Left ventricle myocardium inferior (tissue), 1 donor: ENCODE results near the gene SNRPF. TPM values are rescaled to one million over a fixed set of nuclear protein-coding genes. Genes with fewer than 3 reads are reported as not detected.
"Not testable (repeated sequence)": the region's sequence is repeated elsewhere in the genome, so short reads cannot be mapped to it uniquely, and the experiment has no call there.

Source experiments
- DNase-seq: peaks from one replicate; pipeline ENCODE4 v3.0.0-alpha.2; 2020
- H3K27ac ChIP-seq: fragments of 200-600 bp; replicated peaks from 2 replicates; pipeline ENCODE4 v1.8.0; 2021
- H3K27me3 ChIP-seq: fragments of 200-600 bp; 2 replicates; pipeline ENCODE4 v1.8.0; 2021; ENCODE audit warnings: low read depth
- H3K36me3 ChIP-seq: fragments of 200-600 bp; 2 replicates; pipeline ENCODE4 v1.8.0; 2021
- H3K4me1 ChIP-seq: fragments of 200-600 bp; 2 replicates; pipeline ENCODE4 v1.8.0; 2021
- H3K4me3 ChIP-seq: fragments of 200-600 bp; 2 replicates; pipeline ENCODE4 v1.8.0; 2021; ENCODE audit warnings: mild to moderate bottlenecking, moderate library complexity
- H3K9me3 ChIP-seq: fragments of 200-600 bp; replicated peaks from 2 replicates; pipeline ENCODE4 v1.8.0; 2021
- intact Hi-C: fragments of 100-400 bp; cut with micrococcal nuclease; formaldehyde crosslinking; loops from one replicate; pipeline ENCODE4 v1.11.0; 2022
- total RNA-seq: library from RNA; stranded (reverse); fragmentation: NEBNext Ultra II Directional; extraction: Animal tissue kit (Norgen Biotek cat#: 25700); gene quantifications from one replicate; pipeline ENCODE4 v1.2.1, GENCODE V29; 2021
- TF ChIP-seq, protein P1 (sequence below): fragments of 200-600 bp; IDR thresholded peaks from 2 replicates; pipeline ENCODE4 v1.8.0; 2021; ENCODE audit warnings: antibody characterized with exemption, mild to moderate bottlenecking, borderline replicate concordance
- donor health status: DM: no; HTN: yes; CAD: no; lungs with severe emphysema.

SNRPF gene
- total RNA-seq, 1 donor from 2014 or later, result 10.7 TPM

- Histone ChIP-seq H3K27ac (no peak overlapping the region), H3K4me3 (no peak overlapping the region), H3K27me3 (no peaks in the 10 kb centered on the region), H3K36me3 (no peaks in the 10 kb centered on the region), H3K9me3 (no peaks in the 10 kb centered on the region), H3K4me1 (no peaks in the 10 kb centered on the region)
- intact Hi-C loops, result no loop called here
- TF ChIP-seq, protein P1, sequence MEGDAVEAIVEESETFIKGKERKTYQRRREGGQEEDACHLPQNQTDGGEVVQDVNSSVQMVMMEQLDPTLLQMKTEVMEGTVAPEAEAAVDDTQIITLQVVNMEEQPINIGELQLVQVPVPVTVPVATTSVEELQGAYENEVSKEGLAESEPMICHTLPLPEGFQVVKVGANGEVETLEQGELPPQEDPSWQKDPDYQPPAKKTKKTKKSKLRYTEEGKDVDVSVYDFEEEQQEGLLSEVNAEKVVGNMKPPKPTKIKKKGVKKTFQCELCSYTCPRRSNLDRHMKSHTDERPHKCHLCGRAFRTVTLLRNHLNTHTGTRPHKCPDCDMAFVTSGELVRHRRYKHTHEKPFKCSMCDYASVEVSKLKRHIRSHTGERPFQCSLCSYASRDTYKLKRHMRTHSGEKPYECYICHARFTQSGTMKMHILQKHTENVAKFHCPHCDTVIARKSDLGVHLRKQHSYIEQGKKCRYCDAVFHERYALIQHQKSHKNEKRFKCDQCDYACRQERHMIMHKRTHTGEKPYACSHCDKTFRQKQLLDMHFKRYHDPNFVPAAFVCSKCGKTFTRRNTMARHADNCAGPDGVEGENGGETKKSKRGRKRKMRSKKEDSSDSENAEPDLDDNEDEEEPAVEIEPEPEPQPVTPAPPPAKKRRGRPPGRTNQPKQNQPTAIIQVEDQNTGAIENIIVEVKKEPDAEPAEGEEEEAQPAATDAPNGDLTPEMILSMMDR, result no peak
- DNase-seq, result no peak
These were observed 22.0 kb upstream of the SNRPF start for GRCh38 chr12:95836630-95837239.

- Histone ChIP-seq H3K4me3 (no peak overlapping the region), H3K27ac (no peak overlapping the region)
- DNase-seq, result no peak
These were observed 21.3 kb upstream of the SNRPF start for GRCh38 chr12:95837240-95838038.

DNA sequence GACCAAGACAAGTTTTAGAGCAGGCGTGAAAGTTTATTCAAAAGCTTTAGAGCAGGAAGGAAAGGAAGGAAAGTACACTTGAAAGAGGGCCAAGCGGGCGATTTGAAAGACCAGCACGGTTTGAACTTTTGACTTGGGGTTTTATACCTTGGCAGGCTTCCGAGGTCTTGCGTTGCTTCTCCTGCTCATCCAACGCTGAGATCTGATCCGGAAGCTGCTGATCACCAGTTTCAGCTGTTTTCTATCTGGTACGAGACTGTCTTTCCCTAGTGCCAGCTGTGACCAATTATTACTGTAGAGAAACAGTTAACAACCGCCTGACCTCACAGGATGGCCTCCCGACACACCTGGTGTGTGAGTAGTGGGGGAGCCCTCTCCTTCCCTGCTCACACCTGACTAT lies 20.6 kb upstream of the SNRPF start:
- no peaks in the 10 kb centered on the region for H3K36me3 ChIP-seq
- H3K4me3 ChIP-seq, result no peak overlapping the region
- H3K9me3 ChIP-seq, result no peaks in the 10 kb centered on the region
- no peak overlapping the region for H3K27ac ChIP-seq
- no peaks in the 10 kb centered on the region for H3K4me1 ChIP-seq
- intact Hi-C loops, result no loop called here
- TF ChIP-seq, protein P1, result no peak
- no peak for DNase-seq
- no peaks in the 10 kb centered on the region for H3K27me3 ChIP-seq

More at GRCh38 chr12:95837240-95838038, 21.3 kb upstream of the SNRPF start:
- intact Hi-C loops, result no loop called here
- Histone ChIP-seq H3K36me3 (no peaks in the 10 kb centered on the region), H3K9me3 (no peaks in the 10 kb centered on the region), H3K27me3 (no peaks in the 10 kb centered on the region), H3K4me1 (no peaks in the 10 kb centered on the region)
- TF ChIP-seq, protein P1, result no peak

DNA sequence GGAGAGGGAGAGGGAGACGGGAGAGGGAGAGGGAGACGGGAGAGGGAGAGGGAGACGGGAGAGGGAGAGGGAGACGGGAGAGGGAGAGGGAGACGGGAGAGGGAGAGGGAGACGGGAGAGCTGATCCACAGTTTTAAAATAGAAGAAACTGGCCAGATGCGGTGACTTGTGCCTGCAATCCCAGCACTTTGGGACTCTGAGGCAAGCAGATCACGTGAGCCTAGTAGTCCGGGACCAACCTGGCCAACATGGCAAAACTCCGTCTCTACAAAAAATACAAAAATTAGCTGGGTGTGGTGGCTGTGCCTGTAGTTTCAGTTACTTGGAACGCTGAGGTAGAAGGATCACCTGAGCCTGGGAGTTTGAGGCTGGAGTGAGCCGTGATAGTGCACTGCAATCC lies 16.3 kb upstream of the SNRPF start:
- H3K9me3 ChIP-seq, DNase-seq, H3K4me3 ChIP-seq, H3K4me1 ChIP-seq, intact Hi-C loops, H3K27ac ChIP-seq, H3K36me3 ChIP-seq: not testable (repeated sequence)
- H3K27me3 ChIP-seq, result peaks cover 15% of the 10 kb centered on the region

GRCh38 chr12:95848575-95849388 lies 10.0 kb upstream of the SNRPF start:
- no peaks in the 10 kb centered on the region for H3K4me1 ChIP-seq
- TF ChIP-seq, protein P1, result peak; percentile 16
- H3K27me3 ChIP-seq, result peaks cover 15% of the 10 kb centered on the region
- no peak overlapping the region for H3K27ac ChIP-seq
- intact Hi-C loops, result no loop called here
- no peaks in the 10 kb centered on the region for H3K9me3 ChIP-seq
- no peak overlapping the region for H3K4me3 ChIP-seq
- DNase-seq, result no peak
- no peaks in the 10 kb centered on the region for H3K36me3 ChIP-seq
